Upper lobe of left lung (tissue), 4 donors: ENCODE data around the gene DOK1.

ENCODE experiments used
- POLR2A ChIP-seq, 4 donors: fragments of 450-650 bp; IDR thresholded peaks; one replicate each; pipeline ENCODE4 v1.5.1; 2016 to 2017; ENCODE audit warnings: antibody characterized with exemption in 4 of 4, mild to moderate bottlenecking in 2 of 4
- TF ChIP-seq, protein P1 (sequence below), 6 experiments: fragments of 450-650 bp in 4 of 6; fragments of 200-600 bp in 2 of 6; sonication (generic) in 2 of 6; IDR thresholded peaks; one replicate each; pipeline ENCODE4 v1.5.1; 2016 to 2019; ENCODE audit warnings: antibody characterized with exemption in 6 of 6

DNA sequence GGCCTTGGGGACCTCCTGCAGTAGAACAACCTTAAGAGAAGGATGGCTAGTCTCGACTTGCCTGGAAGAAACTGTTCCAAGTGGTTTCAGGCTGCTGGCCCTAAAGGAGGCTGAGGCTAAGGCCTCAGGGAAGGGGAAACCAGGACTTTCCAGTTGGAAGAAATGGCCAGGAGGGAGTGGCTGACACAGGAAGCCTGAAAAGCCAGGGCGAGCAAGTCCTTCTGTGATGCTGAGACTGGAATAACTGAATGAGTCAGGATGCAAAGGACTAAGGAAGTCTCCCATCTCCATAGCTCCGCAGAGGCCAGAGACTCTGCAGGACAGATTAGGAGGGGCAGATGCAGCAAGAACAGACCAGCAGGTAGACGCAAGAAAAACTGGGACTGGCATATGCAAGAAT lies 17.4 kb upstream of the DOK1 start:
- TF ChIP-seq, protein P1, sequence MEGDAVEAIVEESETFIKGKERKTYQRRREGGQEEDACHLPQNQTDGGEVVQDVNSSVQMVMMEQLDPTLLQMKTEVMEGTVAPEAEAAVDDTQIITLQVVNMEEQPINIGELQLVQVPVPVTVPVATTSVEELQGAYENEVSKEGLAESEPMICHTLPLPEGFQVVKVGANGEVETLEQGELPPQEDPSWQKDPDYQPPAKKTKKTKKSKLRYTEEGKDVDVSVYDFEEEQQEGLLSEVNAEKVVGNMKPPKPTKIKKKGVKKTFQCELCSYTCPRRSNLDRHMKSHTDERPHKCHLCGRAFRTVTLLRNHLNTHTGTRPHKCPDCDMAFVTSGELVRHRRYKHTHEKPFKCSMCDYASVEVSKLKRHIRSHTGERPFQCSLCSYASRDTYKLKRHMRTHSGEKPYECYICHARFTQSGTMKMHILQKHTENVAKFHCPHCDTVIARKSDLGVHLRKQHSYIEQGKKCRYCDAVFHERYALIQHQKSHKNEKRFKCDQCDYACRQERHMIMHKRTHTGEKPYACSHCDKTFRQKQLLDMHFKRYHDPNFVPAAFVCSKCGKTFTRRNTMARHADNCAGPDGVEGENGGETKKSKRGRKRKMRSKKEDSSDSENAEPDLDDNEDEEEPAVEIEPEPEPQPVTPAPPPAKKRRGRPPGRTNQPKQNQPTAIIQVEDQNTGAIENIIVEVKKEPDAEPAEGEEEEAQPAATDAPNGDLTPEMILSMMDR (IDR thresholded peaks at IDR 0.05): no peak
- TF ChIP-seq POLR2A (IDR thresholded peaks at IDR 0.05): no peak
